Type B pancreatic cell (in vitro differentiated cells): ENCODE measurements around the gene LONRF3. TPM values are rescaled to one million over a fixed set of nuclear protein-coding genes. Genes with fewer than 3 reads are reported as not detected.

Experiments
- DNase-seq: peaks from one replicate; pipeline ENCODE4 v3.0.0; 2021; ENCODE audit warnings: mixed read lengths; ENCODE audit not compliant: unreplicated experiment; ENCODE audit errors: extremely low spot score
- H3K27ac Mint-ChIP-seq: 2 replicates; pipeline ENCODE4 v1.8.0; 2021; ENCODE audit warnings: mild to moderate bottlenecking, mixed read lengths
- H3K27me3 Mint-ChIP-seq: 2 replicates; pipeline ENCODE4 v1.8.0; 2021; ENCODE audit warnings: mixed read lengths
- H3K36me3 Mint-ChIP-seq: 2 replicates; pipeline ENCODE4 v1.8.0; 2021; ENCODE audit warnings: mixed read lengths
- H3K4me1 Mint-ChIP-seq: one replicate; pipeline ENCODE4 v1.8.0; 2021; ENCODE audit warnings: mixed read lengths; ENCODE audit not compliant: unreplicated experiment
- H3K4me3 Mint-ChIP-seq: 2 replicates; pipeline ENCODE4 v1.8.0; 2021; ENCODE audit warnings: mild to moderate bottlenecking, mixed read lengths
- H3K9me3 Mint-ChIP-seq: 2 replicates; pipeline ENCODE4 v1.8.0; 2021; ENCODE audit warnings: mixed read lengths
- total RNA-seq: library from RNA; stranded (reverse); gene quantifications from 2 replicates; pipeline ENCODE4 v1.2.1, GENCODE V29; 2021; ENCODE audit warnings: low replicate concordance
- TF ChIP-seq, protein P1 (sequence below): fragments of 200-600 bp; sonication (generic); conservative IDR thresholded peaks from 2 replicates; pipeline ENCODE4 v1.5.0; 2021; ENCODE audit warnings: antibody characterized with exemption, mild to moderate bottlenecking

The LONRF3 gene
- total RNA-seq, 1 donor from 2014 or later = 1.5 TPM

DNA sequence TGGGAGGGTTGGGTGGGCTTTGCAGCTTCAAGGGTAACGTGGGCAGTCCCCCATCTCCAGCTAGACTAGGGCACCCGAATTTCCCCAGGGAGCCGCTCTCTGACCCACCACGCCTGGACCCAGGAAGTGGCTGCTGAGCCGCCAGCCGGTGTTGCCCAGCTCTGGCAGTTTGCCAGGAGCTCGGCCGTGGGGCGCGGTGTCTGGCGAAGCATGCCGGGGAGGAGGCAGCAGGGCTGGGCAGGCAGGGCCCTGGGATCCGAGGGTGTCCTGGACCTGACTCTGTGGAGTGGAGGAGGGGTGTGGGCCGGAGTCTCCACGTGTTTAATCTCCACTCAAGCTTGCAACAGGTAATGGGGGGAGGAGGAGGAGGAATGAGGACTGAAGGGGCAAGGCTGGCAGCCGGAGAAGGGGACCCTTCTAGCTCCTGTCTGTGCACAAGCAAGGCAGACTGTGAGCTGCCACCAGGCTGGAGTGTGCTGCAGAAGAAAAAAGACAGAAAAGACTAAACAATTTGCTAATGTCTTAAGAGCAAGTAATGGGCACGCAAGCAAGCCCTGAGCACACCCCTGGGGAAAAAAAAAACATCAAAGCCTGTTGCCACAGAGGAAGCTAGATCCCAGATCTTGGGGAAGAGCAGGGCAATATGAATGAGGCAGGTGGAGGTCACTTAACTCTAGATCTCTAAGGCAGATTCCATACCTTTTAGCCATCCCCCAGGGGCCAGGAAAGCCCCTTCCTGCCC is 2.4 kb downstream of the LONRF3 start:
- Mint-ChIP-seq H3K9me3 (no peaks in the 10 kb centered on the region), H3K4me3 (peak overlapping the region; percentile 47), H3K36me3 (no peaks in the 10 kb centered on the region), H3K27me3 (peaks cover 62% of the 10 kb centered on the region), H3K4me1 (no peaks in the 10 kb centered on the region), H3K27ac (no peak overlapping the region)
- TF ChIP-seq, protein P1, sequence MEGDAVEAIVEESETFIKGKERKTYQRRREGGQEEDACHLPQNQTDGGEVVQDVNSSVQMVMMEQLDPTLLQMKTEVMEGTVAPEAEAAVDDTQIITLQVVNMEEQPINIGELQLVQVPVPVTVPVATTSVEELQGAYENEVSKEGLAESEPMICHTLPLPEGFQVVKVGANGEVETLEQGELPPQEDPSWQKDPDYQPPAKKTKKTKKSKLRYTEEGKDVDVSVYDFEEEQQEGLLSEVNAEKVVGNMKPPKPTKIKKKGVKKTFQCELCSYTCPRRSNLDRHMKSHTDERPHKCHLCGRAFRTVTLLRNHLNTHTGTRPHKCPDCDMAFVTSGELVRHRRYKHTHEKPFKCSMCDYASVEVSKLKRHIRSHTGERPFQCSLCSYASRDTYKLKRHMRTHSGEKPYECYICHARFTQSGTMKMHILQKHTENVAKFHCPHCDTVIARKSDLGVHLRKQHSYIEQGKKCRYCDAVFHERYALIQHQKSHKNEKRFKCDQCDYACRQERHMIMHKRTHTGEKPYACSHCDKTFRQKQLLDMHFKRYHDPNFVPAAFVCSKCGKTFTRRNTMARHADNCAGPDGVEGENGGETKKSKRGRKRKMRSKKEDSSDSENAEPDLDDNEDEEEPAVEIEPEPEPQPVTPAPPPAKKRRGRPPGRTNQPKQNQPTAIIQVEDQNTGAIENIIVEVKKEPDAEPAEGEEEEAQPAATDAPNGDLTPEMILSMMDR = no peak
- DNase-seq = peak; percentile 67

DNA sequence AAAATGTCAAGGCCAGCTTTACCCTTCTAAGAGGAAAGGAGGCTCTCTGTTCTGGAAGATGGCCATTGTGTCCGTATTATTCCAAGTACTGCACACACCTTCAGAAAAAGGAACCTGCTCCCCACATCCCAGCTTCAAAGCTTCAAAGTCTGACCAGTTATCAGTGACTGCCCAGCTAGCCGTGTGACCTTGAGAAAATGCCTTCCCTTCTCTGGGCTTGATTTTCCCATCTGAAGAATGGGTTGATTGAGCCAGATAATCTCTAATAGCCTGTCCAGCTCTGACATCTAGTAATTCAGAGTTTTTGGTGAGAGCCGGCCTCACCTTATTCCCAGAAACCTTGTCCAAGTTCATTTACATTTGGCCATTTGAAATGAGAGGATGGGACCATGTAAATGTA is 3.0 kb downstream of the LONRF3 start:
- Mint-ChIP-seq H3K27ac (no peak overlapping the region), H3K27me3 (peaks cover 58% of the 10 kb centered on the region), H3K36me3 (no peaks in the 10 kb centered on the region), H3K4me1 (no peaks in the 10 kb centered on the region), H3K9me3 (peaks cover 2% of the 10 kb centered on the region), H3K4me3 (peak overlapping the region; percentile 49)
- TF ChIP-seq, protein P1 = no peak
- DNase-seq = no peak

DNA sequence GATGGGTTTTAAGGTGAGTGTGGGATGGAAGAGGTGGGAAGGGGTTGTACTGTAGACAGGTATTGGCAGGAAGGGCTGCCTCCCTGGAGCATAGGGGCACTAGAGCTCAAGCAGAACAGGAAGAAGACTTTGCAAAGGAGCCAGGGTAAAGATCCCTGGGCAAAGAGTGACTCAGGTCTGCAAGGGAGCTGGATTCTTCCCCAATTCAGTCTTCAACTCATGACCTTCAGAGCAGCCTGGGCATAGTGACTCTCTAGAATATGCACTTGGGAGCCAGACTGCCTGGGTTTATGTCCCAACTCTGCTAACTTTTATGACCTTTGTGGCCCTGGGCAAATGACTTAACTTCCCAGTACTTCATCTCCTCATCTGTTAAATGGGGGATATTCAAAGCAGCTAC is 4.0 kb downstream of the LONRF3 start:
- H3K9me3 Mint-ChIP-seq = peaks cover 6% of the 10 kb centered on the region
- no peaks in the 10 kb centered on the region for H3K4me1 Mint-ChIP-seq
- H3K4me3 Mint-ChIP-seq = no peak overlapping the region
- H3K36me3 Mint-ChIP-seq = no peaks in the 10 kb centered on the region
- TF ChIP-seq, protein P1 = no peak
- peak; percentile 31 for DNase-seq
- peaks cover 48% of the 10 kb centered on the region for H3K27me3 Mint-ChIP-seq
- H3K27ac Mint-ChIP-seq = no peak overlapping the region

DNA sequence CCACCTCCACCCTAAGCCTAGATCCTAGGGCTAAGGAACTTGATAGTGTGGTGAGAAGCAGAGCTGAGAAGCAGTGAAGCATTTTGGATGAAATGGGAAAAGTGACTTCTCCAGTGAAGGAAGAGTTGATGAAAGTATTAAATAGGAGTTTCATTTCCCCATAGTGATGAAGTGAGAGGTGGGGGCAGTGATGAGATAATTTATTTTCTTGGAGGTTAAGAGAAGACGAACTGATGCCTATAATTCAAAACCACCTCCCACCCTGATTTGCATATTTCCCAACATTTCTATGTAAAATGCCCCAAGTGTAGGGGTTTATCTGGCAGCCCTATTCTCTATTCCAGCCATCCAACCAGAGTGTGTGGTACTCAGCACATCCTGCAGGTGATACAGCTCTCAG is 6.3 kb downstream of the LONRF3 start:
- H3K9me3 Mint-ChIP-seq = peaks cover 6% of the 10 kb centered on the region
- TF ChIP-seq, protein P1 = no peak
- H3K4me1 Mint-ChIP-seq = no peaks in the 10 kb centered on the region
- no peak overlapping the region for H3K4me3 Mint-ChIP-seq
- no peaks in the 10 kb centered on the region for H3K36me3 Mint-ChIP-seq
- no peak overlapping the region for H3K27ac Mint-ChIP-seq
- peaks cover 30% of the 10 kb centered on the region for H3K27me3 Mint-ChIP-seq
- DNase-seq = no peak

DNA sequence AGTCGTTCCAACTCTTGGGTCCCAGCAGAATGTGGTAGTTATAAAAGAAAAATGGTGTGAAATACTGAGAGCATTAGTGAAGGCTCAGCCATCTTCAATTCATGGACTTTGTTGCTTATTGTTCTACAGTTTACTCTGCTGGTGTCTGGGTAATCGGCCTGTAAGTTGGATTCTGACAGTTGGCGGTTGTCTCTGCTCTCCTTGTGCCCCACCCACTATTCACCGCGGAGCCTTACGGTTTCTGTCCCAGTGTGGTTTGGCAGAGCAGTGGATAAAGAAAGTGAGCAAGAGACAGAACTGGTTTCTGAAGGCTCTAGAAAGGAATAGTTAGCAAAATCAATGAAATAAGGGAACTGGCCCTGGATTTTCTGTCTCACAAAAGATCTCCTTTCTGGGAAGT is 9.1 kb downstream of the LONRF3 start:
- Mint-ChIP-seq H3K36me3 (no peaks in the 10 kb centered on the region), H3K9me3 (peaks cover 6% of the 10 kb centered on the region), H3K27me3 (peaks cover 8% of the 10 kb centered on the region), H3K27ac (no peak overlapping the region), H3K4me1 (no peaks in the 10 kb centered on the region), H3K4me3 (no peak overlapping the region)
- TF ChIP-seq, protein P1 = no peak
- no peak for DNase-seq
